HL-60 (cell line): Measurements from ENCODE around the gene HOXB5.

ENCODE experiments used
- CTCF ChIP-seq: IDR thresholded peaks from one replicate; pipeline ENCODE4 v1.5.1; 2011; ENCODE audit warnings: low read length, control low read depth, inconsistent platforms; ENCODE audit not compliant: insufficient read depth
- GABPA ChIP-seq: IDR thresholded peaks from 2 replicates; pipeline ENCODE4 v1.6.1; 2012; ENCODE audit warnings: low read depth
- SPI1 ChIP-seq: IDR thresholded peaks from 2 replicates; pipeline ENCODE4 v1.6.1; 2012; ENCODE audit warnings: low read depth, mild to moderate bottlenecking, borderline replicate concordance
- TF ChIP-seq, protein P1 (sequence below): IDR thresholded peaks from 2 replicates; pipeline ENCODE4 v1.6.1; 2012; ENCODE audit warnings: low read depth; ENCODE audit not compliant: insufficient replicate concordance

DNA sequence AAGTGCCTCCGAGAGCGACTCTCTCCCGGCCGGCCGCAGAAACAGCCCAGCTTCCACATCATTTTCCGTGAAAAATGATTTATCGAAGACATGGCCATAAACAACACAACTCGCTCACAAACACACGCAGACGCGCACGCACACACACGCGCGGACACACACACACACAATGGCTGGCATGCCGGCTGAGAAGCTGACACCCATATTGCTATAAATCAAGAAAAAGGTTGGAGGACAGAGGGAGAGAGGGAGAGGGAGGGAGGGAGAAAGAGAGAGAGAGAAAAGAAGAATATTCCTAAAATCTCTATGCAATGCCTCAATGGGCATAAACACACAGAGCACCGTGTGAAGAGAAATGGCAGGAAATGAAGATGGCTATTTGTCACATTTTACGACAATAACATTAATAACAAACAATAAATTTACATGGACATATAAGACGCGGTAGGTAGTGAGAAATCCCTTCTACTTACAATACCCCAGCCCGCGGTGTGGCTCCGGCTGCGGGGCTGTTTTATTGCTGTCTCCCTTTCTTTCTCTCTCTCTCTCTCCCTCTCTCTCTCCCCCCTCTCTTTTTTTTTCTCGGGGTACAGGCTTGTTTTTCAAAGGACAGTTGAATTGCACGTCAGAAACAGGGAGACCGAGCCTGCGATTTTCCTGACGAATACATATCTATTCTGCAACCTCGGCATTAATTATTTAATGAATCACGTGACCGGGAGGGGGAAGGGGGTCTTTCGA, 24.9 kb downstream of the HOXB5 start:
- TF ChIP-seq CTCF (no peak), SPI1 (no peak), GABPA (no peak)
- TF ChIP-seq, protein P1, sequence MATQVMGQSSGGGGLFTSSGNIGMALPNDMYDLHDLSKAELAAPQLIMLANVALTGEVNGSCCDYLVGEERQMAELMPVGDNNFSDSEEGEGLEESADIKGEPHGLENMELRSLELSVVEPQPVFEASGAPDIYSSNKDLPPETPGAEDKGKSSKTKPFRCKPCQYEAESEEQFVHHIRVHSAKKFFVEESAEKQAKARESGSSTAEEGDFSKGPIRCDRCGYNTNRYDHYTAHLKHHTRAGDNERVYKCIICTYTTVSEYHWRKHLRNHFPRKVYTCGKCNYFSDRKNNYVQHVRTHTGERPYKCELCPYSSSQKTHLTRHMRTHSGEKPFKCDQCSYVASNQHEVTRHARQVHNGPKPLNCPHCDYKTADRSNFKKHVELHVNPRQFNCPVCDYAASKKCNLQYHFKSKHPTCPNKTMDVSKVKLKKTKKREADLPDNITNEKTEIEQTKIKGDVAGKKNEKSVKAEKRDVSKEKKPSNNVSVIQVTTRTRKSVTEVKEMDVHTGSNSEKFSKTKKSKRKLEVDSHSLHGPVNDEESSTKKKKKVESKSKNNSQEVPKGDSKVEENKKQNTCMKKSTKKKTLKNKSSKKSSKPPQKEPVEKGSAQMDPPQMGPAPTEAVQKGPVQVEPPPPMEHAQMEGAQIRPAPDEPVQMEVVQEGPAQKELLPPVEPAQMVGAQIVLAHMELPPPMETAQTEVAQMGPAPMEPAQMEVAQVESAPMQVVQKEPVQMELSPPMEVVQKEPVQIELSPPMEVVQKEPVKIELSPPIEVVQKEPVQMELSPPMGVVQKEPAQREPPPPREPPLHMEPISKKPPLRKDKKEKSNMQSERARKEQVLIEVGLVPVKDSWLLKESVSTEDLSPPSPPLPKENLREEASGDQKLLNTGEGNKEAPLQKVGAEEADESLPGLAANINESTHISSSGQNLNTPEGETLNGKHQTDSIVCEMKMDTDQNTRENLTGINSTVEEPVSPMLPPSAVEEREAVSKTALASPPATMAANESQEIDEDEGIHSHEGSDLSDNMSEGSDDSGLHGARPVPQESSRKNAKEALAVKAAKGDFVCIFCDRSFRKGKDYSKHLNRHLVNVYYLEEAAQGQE = no peak
